ENCODE results near the gene TMEM132D.

TMEM132D gene

DNA sequence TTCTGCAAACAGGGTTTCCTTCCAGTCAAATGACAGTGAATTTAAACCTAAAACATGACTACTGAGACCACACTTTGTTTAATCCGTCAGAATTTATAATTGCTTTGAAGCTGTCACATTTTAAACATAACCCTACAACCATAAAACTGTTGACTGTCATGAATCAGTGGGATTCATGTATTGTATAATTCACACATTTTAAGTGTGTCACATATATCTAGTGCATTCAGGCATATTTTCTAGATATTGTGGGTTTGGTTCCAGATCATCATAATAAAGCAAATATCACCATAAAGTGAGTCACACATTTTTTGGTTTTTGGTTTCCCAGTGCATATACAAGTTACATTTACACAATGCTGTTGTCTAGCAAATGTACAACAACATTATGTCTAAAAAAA, 304.4 kb downstream of the TMEM132D start (continued):
- TF ChIP-seq, protein P1, sequence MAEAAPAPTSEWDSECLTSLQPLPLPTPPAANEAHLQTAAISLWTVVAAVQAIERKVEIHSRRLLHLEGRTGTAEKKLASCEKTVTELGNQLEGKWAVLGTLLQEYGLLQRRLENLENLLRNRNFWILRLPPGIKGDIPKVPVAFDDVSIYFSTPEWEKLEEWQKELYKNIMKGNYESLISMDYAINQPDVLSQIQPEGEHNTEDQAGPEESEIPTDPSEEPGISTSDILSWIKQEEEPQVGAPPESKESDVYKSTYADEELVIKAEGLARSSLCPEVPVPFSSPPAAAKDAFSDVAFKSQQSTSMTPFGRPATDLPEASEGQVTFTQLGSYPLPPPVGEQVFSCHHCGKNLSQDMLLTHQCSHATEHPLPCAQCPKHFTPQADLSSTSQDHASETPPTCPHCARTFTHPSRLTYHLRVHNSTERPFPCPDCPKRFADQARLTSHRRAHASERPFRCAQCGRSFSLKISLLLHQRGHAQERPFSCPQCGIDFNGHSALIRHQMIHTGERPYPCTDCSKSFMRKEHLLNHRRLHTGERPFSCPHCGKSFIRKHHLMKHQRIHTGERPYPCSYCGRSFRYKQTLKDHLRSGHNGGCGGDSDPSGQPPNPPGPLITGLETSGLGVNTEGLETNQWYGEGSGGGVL (tag by site-specific recombination; IDR thresholded peaks at IDR 0.05) = no peak
- TF ChIP-seq ZNF621 (tag by site-specific recombination; IDR thresholded peaks at IDR 0.05) (no peak), ZFHX2 (tag by site-specific recombination; conservative IDR thresholded peaks at IDR 0.05) (no peak), ZBTB1 (tag by site-specific recombination; IDR thresholded peaks at IDR 0.05) (no peak), OSR2 (tag by site-specific recombination; IDR thresholded peaks at IDR 0.05) (no peak), BCL11A (tag by site-specific recombination; IDR thresholded peaks at IDR 0.05; ENCODE audit: low read depth) (no peak)
- TF ChIP-seq, protein P2, sequence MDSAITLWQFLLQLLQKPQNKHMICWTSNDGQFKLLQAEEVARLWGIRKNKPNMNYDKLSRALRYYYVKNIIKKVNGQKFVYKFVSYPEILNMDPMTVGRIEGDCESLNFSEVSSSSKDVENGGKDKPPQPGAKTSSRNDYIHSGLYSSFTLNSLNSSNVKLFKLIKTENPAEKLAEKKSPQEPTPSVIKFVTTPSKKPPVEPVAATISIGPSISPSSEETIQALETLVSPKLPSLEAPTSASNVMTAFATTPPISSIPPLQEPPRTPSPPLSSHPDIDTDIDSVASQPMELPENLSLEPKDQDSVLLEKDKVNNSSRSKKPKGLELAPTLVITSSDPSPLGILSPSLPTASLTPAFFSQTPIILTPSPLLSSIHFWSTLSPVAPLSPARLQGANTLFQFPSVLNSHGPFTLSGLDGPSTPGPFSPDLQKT (IDR thresholded peaks at IDR 0.05; ENCODE audit: borderline replicate concordance, low read depth, low read length) = no peak
- TF ChIP-seq, protein P3, sequence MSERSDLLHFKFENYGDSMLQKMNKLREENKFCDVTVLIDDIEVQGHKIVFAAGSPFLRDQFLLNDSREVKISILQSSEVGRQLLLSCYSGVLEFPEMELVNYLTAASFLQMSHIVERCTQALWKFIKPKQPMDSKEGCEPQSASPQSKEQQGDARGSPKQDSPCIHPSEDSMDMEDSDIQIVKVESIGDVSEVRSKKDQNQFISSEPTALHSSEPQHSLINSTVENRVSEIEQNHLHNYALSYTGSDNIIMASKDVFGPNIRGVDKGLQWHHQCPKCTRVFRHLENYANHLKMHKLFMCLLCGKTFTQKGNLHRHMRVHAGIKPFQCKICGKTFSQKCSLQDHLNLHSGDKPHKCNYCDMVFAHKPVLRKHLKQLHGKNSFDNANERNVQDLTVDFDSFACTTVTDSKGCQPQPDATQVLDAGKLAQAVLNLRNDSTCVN (tag by site-specific recombination; optimal IDR thresholded peaks at IDR 0.05) = no peak
- TF ChIP-seq, protein P4, sequence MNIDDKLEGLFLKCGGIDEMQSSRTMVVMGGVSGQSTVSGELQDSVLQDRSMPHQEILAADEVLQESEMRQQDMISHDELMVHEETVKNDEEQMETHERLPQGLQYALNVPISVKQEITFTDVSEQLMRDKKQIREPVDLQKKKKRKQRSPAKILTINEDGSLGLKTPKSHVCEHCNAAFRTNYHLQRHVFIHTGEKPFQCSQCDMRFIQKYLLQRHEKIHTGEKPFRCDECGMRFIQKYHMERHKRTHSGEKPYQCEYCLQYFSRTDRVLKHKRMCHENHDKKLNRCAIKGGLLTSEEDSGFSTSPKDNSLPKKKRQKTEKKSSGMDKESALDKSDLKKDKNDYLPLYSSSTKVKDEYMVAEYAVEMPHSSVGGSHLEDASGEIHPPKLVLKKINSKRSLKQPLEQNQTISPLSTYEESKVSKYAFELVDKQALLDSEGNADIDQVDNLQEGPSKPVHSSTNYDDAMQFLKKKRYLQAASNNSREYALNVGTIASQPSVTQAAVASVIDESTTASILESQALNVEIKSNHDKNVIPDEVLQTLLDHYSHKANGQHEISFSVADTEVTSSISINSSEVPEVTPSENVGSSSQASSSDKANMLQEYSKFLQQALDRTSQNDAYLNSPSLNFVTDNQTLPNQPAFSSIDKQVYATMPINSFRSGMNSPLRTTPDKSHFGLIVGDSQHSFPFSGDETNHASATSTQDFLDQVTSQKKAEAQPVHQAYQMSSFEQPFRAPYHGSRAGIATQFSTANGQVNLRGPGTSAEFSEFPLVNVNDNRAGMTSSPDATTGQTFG (tag by site-specific recombination; IDR thresholded peaks at IDR 0.05; ENCODE audit: borderline replicate concordance) = no peak

DNA sequence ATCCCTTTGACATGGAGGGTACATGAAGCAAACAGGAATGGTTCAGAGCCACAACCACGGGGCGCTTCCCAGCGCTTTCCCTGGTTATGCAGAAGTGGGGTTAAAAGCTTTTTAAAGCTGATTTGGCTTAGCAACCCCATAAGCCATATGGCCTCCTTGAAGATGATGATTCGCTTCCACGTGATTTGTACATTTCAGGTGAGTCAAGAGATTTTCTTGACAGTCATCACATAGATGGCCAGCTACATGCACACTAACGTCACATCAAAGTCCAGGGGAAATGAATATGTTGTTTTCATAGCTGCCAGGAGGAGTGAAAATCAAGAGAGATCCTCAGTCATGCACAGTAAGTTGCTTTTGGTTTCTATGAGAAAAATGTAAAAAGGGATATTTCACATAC, 309.7 kb downstream of the TMEM132D start:
- Histone ChIP-seq H3K4me3 (ENCODE audit: low read depth, low read length) (no peak overlapping the region), H3K27ac (ENCODE audit: extremely low read depth, low read depth, low read length) (no peak overlapping the region), H3K9me3 (ENCODE audit: control insufficient read depth, insufficient read depth, low read depth, low read length) (no peaks in the 10 kb centered on the region), H3K4me1 (ENCODE audit: control insufficient read depth, insufficient read depth, low read length) (no peaks in the 10 kb centered on the region), H3K36me3 (ENCODE audit: control insufficient read depth in 2 of 2, insufficient read depth in 1 of 2, low read length in 2 of 2) (no peaks in the 10 kb centered on the region)
- ChIA-PET CTCF (interaction anchor here (0.6 kb wide), 2 partner anchors 177 to 184 kb away, joined by 3 to 4 read pairs; no protein-coding TSS in a partner anchor), POLR2A (no interaction called here)
- TF ChIP-seq ZFP37 (tag by site-specific recombination; IDR thresholded peaks at IDR 0.05) (no peak), ZNF558 (tag by site-specific recombination; IDR thresholded peaks at IDR 0.05) (no peak), ZNF184 (tag by site-specific recombination; IDR thresholded peaks at IDR 0.05) (no peak), KLF8 (tag by site-specific recombination; IDR thresholded peaks at IDR 0.05) (no peak), FEZF1 (tag by site-specific recombination; IDR thresholded peaks at IDR 0.05) (no peak), ZNF394 (tag by site-specific recombination; IDR thresholded peaks at IDR 0.05; ENCODE audit: borderline replicate concordance) (no peak), IKZF3 (tag by site-specific recombination; IDR thresholded peaks at IDR 0.05) (no peak), ZNF121 (tag by site-specific recombination; IDR thresholded peaks at IDR 0.05) (no peak), ZNF311 (tag by site-specific recombination; IDR thresholded peaks at IDR 0.05; ENCODE audit: borderline replicate concordance) (no peak)
- TF ChIP-seq, protein P5, sequence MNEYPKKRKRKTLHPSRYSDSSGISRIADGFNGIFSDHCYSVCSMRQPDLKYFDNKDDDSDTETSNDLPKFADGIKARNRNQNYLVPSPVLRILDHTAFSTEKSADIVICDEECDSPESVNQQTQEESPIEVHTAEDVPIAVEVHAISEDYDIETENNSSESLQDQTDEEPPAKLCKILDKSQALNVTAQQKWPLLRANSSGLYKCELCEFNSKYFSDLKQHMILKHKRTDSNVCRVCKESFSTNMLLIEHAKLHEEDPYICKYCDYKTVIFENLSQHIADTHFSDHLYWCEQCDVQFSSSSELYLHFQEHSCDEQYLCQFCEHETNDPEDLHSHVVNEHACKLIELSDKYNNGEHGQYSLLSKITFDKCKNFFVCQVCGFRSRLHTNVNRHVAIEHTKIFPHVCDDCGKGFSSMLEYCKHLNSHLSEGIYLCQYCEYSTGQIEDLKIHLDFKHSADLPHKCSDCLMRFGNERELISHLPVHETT (tag by site-specific recombination; IDR thresholded peaks at IDR 0.05) = no peak
- TF ChIP-seq, protein P6, sequence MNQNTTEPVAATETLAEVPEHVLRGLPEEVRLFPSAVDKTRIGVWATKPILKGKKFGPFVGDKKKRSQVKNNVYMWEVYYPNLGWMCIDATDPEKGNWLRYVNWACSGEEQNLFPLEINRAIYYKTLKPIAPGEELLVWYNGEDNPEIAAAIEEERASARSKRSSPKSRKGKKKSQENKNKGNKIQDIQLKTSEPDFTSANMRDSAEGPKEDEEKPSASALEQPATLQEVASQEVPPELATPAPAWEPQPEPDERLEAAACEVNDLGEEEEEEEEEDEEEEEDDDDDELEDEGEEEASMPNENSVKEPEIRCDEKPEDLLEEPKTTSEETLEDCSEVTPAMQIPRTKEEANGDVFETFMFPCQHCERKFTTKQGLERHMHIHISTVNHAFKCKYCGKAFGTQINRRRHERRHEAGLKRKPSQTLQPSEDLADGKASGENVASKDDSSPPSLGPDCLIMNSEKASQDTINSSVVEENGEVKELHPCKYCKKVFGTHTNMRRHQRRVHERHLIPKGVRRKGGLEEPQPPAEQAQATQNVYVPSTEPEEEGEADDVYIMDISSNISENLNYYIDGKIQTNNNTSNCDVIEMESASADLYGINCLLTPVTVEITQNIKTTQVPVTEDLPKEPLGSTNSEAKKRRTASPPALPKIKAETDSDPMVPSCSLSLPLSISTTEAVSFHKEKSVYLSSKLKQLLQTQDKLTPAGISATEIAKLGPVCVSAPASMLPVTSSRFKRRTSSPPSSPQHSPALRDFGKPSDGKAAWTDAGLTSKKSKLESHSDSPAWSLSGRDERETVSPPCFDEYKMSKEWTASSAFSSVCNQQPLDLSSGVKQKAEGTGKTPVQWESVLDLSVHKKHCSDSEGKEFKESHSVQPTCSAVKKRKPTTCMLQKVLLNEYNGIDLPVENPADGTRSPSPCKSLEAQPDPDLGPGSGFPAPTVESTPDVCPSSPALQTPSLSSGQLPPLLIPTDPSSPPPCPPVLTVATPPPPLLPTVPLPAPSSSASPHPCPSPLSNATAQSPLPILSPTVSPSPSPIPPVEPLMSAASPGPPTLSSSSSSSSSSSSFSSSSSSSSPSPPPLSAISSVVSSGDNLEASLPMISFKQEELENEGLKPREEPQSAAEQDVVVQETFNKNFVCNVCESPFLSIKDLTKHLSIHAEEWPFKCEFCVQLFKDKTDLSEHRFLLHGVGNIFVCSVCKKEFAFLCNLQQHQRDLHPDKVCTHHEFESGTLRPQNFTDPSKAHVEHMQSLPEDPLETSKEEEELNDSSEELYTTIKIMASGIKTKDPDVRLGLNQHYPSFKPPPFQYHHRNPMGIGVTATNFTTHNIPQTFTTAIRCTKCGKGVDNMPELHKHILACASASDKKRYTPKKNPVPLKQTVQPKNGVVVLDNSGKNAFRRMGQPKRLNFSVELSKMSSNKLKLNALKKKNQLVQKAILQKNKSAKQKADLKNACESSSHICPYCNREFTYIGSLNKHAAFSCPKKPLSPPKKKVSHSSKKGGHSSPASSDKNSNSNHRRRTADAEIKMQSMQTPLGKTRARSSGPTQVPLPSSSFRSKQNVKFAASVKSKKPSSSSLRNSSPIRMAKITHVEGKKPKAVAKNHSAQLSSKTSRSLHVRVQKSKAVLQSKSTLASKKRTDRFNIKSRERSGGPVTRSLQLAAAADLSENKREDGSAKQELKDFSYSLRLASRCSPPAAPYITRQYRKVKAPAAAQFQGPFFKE (tag by site-specific recombination; IDR thresholded peaks at IDR 0.05; ENCODE audit: borderline replicate concordance) = no peak
- TF ChIP-seq, protein P7, sequence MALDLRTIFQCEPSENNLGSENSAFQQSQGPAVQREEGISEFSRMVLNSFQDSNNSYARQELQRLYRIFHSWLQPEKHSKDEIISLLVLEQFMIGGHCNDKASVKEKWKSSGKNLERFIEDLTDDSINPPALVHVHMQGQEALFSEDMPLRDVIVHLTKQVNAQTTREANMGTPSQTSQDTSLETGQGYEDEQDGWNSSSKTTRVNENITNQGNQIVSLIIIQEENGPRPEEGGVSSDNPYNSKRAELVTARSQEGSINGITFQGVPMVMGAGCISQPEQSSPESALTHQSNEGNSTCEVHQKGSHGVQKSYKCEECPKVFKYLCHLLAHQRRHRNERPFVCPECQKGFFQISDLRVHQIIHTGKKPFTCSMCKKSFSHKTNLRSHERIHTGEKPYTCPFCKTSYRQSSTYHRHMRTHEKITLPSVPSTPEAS (tag by site-specific recombination; IDR thresholded peaks at IDR 0.05) = no peak

All from HEK293 (cell line).